GM10248 (cell line): ENCODE results near the gene FOXR1.
"Not testable (repeated sequence)": the region's sequence is repeated elsewhere in the genome, so short reads cannot be mapped to it uniquely, and the experiment has no call there.

Source experiments
- CTCF ChIA-PET: fragments of 300-600 bp; sonication (Branson Sonifier 250); formaldehyde crosslinking; extraction: SDS; loops from one replicate; lab custom pipeline; 2021; ENCODE audit warnings: antibody characterized with exemption; lab: Yijun Ruan, JAX
- POLR2A ChIA-PET: fragments of 350-650 bp; sonication (Branson Sonifier 250); formaldehyde crosslinking; extraction: SDS; loops from one replicate; lab custom pipeline; 2020; ENCODE audit warnings: antibody characterized with exemption; lab: Yijun Ruan, JAX
- DNase-seq: peaks from one replicate; pipeline ENCODE4 v3.0.0; 2012; ENCODE audit errors: extremely low spot score
- TF ChIP-seq, protein P1 (sequence below): IDR thresholded peaks from 2 replicates; pipeline ENCODE4 v1.5.1; 2012; ENCODE audit warnings: mild to moderate bottlenecking, low read depth; ENCODE audit errors: extremely low read depth, missing control alignments, control extremely low read depth

FOXR1 gene

DNA sequence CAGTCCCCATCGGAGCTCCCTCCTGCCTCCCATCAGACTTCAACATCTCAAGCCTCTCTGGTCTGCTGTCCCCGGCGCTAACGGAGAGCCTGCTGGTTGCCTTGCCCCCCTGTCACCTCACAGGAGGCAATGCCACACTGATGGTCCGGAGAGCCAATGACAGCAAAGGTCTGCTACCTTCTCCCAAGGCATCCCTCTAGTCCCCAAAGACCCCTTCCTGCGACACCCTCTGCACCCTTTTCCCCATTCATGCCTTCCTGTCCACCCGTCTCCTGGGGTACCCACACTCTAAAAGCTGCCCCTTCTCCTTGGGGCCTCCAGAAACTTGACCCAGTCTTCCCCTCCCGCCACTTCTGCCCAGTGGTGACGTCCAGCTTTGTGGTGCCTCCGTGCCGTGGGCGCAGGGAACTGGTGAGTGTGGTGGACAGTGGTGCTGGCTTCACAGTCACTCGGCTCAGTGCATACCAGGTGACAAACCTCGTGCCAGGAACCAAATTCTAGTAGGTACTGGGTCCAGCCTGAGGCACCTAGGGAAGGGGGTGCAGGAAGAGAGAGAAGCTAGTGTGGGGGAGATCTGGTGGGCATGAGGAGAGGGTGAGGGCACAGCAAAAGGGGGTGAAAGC, 14.6 kb upstream of the FOXR1 start:
- no peak for DNase-seq
- TF ChIP-seq, protein P1, sequence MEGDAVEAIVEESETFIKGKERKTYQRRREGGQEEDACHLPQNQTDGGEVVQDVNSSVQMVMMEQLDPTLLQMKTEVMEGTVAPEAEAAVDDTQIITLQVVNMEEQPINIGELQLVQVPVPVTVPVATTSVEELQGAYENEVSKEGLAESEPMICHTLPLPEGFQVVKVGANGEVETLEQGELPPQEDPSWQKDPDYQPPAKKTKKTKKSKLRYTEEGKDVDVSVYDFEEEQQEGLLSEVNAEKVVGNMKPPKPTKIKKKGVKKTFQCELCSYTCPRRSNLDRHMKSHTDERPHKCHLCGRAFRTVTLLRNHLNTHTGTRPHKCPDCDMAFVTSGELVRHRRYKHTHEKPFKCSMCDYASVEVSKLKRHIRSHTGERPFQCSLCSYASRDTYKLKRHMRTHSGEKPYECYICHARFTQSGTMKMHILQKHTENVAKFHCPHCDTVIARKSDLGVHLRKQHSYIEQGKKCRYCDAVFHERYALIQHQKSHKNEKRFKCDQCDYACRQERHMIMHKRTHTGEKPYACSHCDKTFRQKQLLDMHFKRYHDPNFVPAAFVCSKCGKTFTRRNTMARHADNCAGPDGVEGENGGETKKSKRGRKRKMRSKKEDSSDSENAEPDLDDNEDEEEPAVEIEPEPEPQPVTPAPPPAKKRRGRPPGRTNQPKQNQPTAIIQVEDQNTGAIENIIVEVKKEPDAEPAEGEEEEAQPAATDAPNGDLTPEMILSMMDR, result no peak
- ChIA-PET POLR2A (no interaction called here), CTCF (interaction anchor here (0.9 to 4.7 kb wide), 28 partner anchors 8 to 362 kb away, joined by 3 to 37 read pairs (median 4); partner anchors contain the start of gene CENATAC)

DNA sequence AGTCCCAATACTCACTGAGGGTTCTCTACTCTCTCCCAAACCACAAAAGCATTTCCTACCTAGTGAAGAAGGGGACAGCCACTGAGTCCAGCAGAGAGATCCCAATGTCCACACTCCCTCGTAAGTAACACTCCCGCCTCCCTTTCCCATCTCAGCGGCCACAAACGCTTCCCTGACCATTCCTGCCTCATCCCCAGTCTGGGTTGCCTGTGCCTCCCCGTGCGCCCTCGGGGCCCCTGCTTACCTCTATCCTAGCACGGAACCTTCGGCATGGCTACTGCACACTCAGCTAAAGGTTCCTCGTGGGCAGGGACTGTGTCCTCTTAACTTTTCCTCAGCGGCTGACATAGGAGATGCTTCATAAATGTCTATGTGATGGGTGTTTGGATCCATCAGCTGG, 14.0 kb upstream of the FOXR1 start:
- POLR2A ChIA-PET, result no interaction called here
- no peak for DNase-seq
- CTCF ChIA-PET, result interaction anchor here (0.9 to 4.7 kb wide), 24 partner anchors 7 to 350 kb away, joined by 3 to 37 read pairs (median 6); partner anchors contain the start of genes BCL9L and CENATAC
- TF ChIP-seq, protein P1, result no peak

DNA sequence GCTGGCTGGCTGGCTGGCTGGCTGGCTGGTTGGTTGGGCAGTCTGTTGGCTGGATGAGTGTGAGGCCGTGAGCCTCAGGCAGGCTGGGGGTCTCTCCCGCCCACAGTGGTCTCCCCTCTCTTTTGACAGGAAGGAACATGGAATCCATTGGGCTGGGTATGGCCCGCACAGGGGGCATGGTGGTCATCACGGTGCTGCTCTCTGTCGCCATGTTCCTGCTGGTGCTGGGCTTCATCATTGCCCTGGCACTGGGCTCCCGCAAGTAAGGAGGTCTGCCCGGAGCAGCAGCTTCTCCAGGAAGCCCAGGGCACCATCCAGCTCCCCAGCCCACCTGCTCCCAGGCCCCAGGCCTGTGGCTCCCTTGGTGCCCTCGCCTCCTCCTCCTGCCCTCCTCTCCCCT, 13.6 kb upstream of the FOXR1 start:
- ChIA-PET POLR2A (no interaction called here), CTCF (interaction anchor here (0.9 to 4.7 kb wide), 12 partner anchors 10 to 350 kb away, joined by 3 to 37 read pairs (median 7); partner anchors contain the start of genes BCL9L and CENATAC)
- TF ChIP-seq, protein P1, result no peak
- DNase-seq, result no peak

DNA sequence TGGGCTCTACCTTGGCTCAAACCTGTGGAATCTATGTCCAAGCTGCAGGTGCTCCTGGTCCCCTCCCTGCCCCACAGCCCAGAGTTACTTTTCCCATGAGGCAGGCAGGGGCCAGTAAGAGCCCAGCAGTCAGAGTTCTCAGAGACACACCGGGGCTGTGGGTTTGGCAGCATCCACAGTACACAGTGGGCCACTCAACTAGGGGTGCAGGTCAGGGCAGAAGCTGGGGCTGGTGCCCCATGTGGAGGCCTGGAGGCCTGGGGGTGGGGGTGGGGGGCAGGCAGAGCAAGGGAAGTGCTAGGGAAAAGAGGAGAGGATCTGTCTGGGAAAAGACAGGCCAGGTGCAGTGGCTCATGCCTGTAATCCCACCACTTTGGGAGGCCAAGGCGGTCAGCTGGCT, 13.0 kb upstream of the FOXR1 start:
- CTCF ChIA-PET, result interaction anchor here (1.0 to 4.7 kb wide), 4 partner anchors 9 to 269 kb away, joined by 4 to 21 read pairs (median 10); no protein-coding TSS in a partner anchor
- no peak for DNase-seq
- TF ChIP-seq, protein P1, result no peak
- POLR2A ChIA-PET, result no interaction called here

DNA sequence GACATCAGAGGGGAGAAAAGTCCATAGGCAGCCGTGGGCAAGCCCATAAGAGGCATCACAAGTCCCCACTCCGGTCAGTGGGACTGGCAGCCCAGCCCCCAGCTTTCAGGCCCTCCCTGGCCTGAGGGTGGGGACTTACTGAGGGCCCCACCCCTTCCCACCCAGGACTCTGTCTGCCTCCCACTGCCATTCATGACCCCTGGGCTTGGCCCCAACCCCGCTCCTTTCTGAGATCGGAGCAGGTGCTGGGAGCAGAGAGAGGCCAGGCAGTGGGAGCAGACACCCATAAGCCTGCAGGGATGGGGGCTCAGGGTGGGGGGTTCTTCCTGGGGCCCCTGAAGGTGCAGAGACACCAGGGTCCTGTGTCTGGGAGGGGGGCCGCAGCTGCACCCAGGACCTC, 10.4 kb upstream of the FOXR1 start:
- ChIA-PET CTCF (interaction anchor here (1.0 to 1.7 kb wide), 2 partner anchors 59 to 272 kb away, joined by 3 to 5 read pairs; no protein-coding TSS in a partner anchor), POLR2A (no interaction called here)
- TF ChIP-seq, protein P1, result no peak
- DNase-seq, result no peak

DNA sequence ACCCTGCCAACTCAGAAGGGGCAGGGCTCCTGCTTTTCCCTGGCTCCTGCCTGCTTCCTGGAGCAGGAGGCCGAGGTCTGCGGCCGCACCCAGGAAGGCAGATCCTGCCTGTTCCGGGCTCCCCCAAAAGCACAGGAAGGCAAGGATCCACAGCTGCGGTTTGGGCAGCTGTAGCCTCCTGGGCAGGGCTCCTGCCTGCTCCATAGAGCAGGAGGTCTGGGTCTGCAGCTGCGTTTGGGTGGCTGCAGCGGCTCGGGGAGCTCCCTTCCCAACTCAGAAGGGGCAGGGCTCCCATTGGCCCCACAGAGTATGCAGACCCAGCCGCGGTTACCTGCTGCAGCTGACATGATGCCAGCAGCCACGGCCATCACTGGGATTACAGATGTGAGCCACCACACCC, 10.0 kb upstream of the FOXR1 start:
- DNase-seq, result no peak
- ChIA-PET POLR2A (no interaction called here), CTCF (interaction anchor here (1.0 to 1.7 kb wide), 2 partner anchors 59 to 272 kb away, joined by 3 to 5 read pairs; no protein-coding TSS in a partner anchor)
- TF ChIP-seq, protein P1, result no peak

DNA sequence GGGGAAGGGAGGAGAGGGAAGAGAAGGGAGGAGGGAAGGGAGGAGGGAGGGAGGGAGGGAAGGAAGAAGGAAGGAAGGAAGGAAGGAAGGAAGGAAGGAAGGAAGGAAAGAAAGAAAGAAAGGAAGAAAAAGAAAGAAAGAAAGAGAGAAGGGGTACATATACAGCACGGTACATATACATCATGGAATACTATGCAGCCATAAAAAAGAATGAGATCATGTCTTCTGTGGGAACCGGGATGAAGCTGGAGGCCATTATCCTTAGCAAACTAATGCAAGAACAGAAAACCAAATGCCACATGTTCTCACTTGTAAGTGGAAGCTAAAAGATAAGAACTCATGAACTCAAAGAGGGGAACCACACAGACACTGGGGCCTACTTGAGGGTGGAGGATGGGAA, 2.1 kb upstream of the FOXR1 start:
- CTCF ChIA-PET, DNase-seq, POLR2A ChIA-PET: not testable (repeated sequence)
